ENCODE results near the gene NGDN.
"Not testable (repeated sequence)": the region's sequence is repeated elsewhere in the genome, so short reads cannot be mapped to it uniquely, and the experiment has no call there.

NGDN gene

GRCh38 chr14:23439107-23439835 is 30.2 kb upstream of the NGDN start:
- DNase-seq (ENCODE audit: low read depth): no peak

- no peak for DNase-seq (ENCODE audit: low read depth)
Observed at GRCh38 chr14:23441076-23441475, 28.4 kb upstream of the NGDN start.

GRCh38 chr14:23442721-23443356 is 26.7 kb upstream of the NGDN start:
- no peak for DNase-seq (ENCODE audit: low read depth)

GRCh38 chr14:23443411-23443812 is 26.1 kb upstream of the NGDN start:
- DNase-seq (ENCODE audit: low read depth): no peak

- no peak for DNase-seq (ENCODE audit: low read depth)
Observed at GRCh38 chr14:23443881-23444280, 25.6 kb upstream of the NGDN start.

- no peak for DNase-seq (ENCODE audit: low read depth)
Observed at GRCh38 chr14:23444314-23444713, 25.2 kb upstream of the NGDN start.

- DNase-seq (ENCODE audit: low read depth): no peak
Observed at GRCh38 chr14:23445773-23446172, 23.7 kb upstream of the NGDN start.

GRCh38 chr14:23446291-23446851 is 23.1 kb upstream of the NGDN start:
- DNase-seq (ENCODE audit: low read depth): no peak

GRCh38 chr14:23447361-23448350 is 21.8 kb upstream of the NGDN start:
- no peak for DNase-seq (ENCODE audit: low read depth)

GRCh38 chr14:23449314-23449713 is 20.2 kb upstream of the NGDN start:
- no peak for DNase-seq (ENCODE audit: low read depth)

- no peak for DNase-seq (ENCODE audit: low read depth)
Observed at GRCh38 chr14:23450379-23450778, 19.1 kb upstream of the NGDN start.

GRCh38 chr14:23452237-23452636 is 17.3 kb upstream of the NGDN start:
- no peak for DNase-seq (ENCODE audit: low read depth)

- DNase-seq (ENCODE audit: low read depth): no peak
Observed at GRCh38 chr14:23454445-23454856, 15.1 kb upstream of the NGDN start.

- not testable (repeated sequence) for DNase-seq (ENCODE audit: low read depth)
Observed at GRCh38 chr14:23456883-23457586, 12.5 kb upstream of the NGDN start.

GRCh38 chr14:23457587-23458445 is 11.7 kb upstream of the NGDN start:
- DNase-seq (ENCODE audit: low read depth): no peak

- DNase-seq (ENCODE audit: low read depth): no peak
Observed at GRCh38 chr14:23460960-23461359, 8.5 kb upstream of the NGDN start.

GRCh38 chr14:23464700-23465099 is 4.8 kb upstream of the NGDN start:
- DNase-seq (ENCODE audit: low read depth): no peak

GRCh38 chr14:23465261-23465660 is 4.2 kb upstream of the NGDN start:
- no peak for DNase-seq (ENCODE audit: low read depth)

GRCh38 chr14:23468704-23469126 is 788 bp upstream of the NGDN start:
- no peak for DNase-seq (ENCODE audit: low read depth)

- DNase-seq (ENCODE audit: low read depth): peak; percentile 16
Observed at GRCh38 chr14:23469906-23470403, 452 bp downstream of the NGDN start.

Data from activated T-cell treated with anti-CD3 and anti-CD28 coated beads for 48 hours (primary cell).